ENCODE results near the gene GNAZ.

DNA sequence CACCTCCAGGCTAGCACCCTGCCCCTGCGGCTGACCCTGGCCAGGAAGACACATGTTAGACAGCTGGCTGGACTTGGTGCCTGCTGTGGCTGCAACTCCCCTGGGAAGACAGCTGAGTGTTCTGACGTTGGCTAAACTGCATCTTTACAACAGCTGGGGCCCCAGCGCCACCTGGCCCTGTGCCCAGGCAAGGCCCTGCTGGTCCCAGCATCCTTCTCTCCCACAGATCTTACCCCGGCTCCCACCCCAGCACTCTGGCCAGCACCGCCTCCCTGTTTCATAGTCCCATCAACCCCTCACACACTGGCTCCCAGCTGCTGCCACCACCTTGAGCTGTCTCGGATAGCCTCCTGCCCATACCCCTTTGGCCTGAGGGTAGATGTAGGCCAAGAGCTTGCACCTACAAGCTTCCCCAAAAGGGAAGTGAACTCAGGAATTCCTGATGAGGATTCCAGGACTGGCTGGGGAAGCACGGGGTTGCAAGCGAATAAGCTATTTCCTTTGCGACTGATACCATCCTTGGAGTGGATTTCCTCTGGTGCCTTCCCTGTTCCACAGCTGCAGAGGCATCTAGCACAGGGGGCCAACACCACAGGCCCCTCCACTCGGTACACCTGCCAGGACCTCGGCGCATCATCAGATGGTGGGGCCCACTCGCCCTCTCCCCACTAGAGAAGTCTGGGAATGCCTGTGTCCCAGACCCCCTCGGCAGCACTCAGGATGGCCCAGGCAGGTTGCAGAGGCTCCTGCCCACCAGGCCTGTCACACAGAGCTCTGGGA lies 42.9 kb downstream of the GNAZ start:
- TF ChIP-seq, protein P1, sequence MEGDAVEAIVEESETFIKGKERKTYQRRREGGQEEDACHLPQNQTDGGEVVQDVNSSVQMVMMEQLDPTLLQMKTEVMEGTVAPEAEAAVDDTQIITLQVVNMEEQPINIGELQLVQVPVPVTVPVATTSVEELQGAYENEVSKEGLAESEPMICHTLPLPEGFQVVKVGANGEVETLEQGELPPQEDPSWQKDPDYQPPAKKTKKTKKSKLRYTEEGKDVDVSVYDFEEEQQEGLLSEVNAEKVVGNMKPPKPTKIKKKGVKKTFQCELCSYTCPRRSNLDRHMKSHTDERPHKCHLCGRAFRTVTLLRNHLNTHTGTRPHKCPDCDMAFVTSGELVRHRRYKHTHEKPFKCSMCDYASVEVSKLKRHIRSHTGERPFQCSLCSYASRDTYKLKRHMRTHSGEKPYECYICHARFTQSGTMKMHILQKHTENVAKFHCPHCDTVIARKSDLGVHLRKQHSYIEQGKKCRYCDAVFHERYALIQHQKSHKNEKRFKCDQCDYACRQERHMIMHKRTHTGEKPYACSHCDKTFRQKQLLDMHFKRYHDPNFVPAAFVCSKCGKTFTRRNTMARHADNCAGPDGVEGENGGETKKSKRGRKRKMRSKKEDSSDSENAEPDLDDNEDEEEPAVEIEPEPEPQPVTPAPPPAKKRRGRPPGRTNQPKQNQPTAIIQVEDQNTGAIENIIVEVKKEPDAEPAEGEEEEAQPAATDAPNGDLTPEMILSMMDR (IDR thresholded peaks at IDR 0.05) = no peak
- TF ChIP-seq POLR2A (IDR thresholded peaks at IDR 0.05) (no peak), EP300 (IDR thresholded peaks at IDR 0.05) (no peak)
